MCF 10A (cell line): Measurements from ENCODE around the gene PDILT. TPM values are rescaled to one million over a fixed set of nuclear protein-coding genes. Genes with fewer than 3 reads are reported as not detected.

Experiments used
- BruUV-seq: library from RNA; stranded (reverse); fragments of 400-500 nt; replicated peaks from 2 replicates; lab custom pipeline; 2021; lab: Mats Ljungman, UMichigan
- CTCF ChIA-PET: fragments of 300-600 bp; sonication (Branson Sonifier 250); formaldehyde crosslinking; extraction: SDS; loops from one replicate; lab custom pipeline; 2021; ENCODE audit warnings: antibody characterized with exemption, inconsistent platforms; lab: Yijun Ruan, JAX
- POLR2A ChIA-PET: fragments of 300-600, 350-650 bp; sonication (Branson Sonifier 250); formaldehyde crosslinking; extraction: SDS; loops from one replicate; lab custom pipeline; 2020; ENCODE audit warnings: antibody characterized with exemption, inconsistent platforms; lab: Yijun Ruan, JAX
- DNase-seq: peaks from one replicate; pipeline ENCODE4 v3.0.0-alpha.2; 2018; ENCODE audit not compliant: unreplicated experiment
- H3K27ac Mint-ChIP-seq: one replicate; pipeline ENCODE4 v1.8.0; 2022; ENCODE audit warnings: mild to moderate bottlenecking, low read depth, mixed read lengths; ENCODE audit not compliant: unreplicated experiment
- H3K27me3 Mint-ChIP-seq: one replicate; pipeline ENCODE4 v1.8.0; 2022; ENCODE audit warnings: mixed read lengths; ENCODE audit not compliant: insufficient read depth, unreplicated experiment
- H3K36me3 Mint-ChIP-seq: one replicate; pipeline ENCODE4 v1.8.0; 2022; ENCODE audit warnings: mild to moderate bottlenecking, moderate library complexity, mixed read lengths; ENCODE audit not compliant: insufficient read depth, unreplicated experiment
- H3K4me1 Mint-ChIP-seq: one replicate; pipeline ENCODE4 v1.8.0; 2022; ENCODE audit warnings: mixed read lengths; ENCODE audit not compliant: insufficient read depth, unreplicated experiment
- H3K4me3 Mint-ChIP-seq: one replicate; pipeline ENCODE4 v1.8.0; 2022; ENCODE audit warnings: mild to moderate bottlenecking, moderate library complexity, mixed read lengths; ENCODE audit not compliant: unreplicated experiment
- H3K9me3 Mint-ChIP-seq: one replicate; pipeline ENCODE4 v1.8.0; 2022; ENCODE audit warnings: mixed read lengths; ENCODE audit not compliant: unreplicated experiment
- CTCF ChIP-seq: fragments of 200-600 bp; IDR thresholded peaks from one replicate; pipeline ENCODE4 v1.8.0; 2022; ENCODE audit warnings: antibody characterized with exemption, mild to moderate bottlenecking; ENCODE audit not compliant: unreplicated experiment
- intact Hi-C: fragments of 100-400 bp; cut with micrococcal nuclease; formaldehyde crosslinking; loops from 2 replicates; pipeline ENCODE4 v1.14.1; 2022
- total RNA-seq: library from RNA; stranded (reverse); gene quantifications from 2 replicates; pipeline ENCODE4 v1.2.3, GENCODE V29; 2022

The PDILT gene
- total RNA-seq, 1 experiment from 2014 or later: not detected

- ChIA-PET POLR2A (no interaction called here), CTCF (interaction anchor here (1.0 kb wide), 1 partner anchor 16 kb away, joined by 3 read pairs; no protein-coding TSS in a partner anchor)
- H3K9me3 Mint-ChIP-seq: peaks cover 7% of the 10 kb centered on the region
- no peak overlapping the region for H3K4me3 Mint-ChIP-seq
- intact Hi-C loops: no loop called here
- H3K27me3 Mint-ChIP-seq: peaks cover 6% of the 10 kb centered on the region
- BruUV-seq: no TSS peak
- no peaks in the 10 kb centered on the region for H3K36me3 Mint-ChIP-seq
- no peak overlapping the region for H3K27ac Mint-ChIP-seq
- no peaks in the 10 kb centered on the region for H3K4me1 Mint-ChIP-seq
- TF ChIP-seq CTCF: no peak
- DNase-seq: no peak
These were observed 87.4 kb downstream of the PDILT start for GRCh38 chr16:20317117-20317516.

GRCh38 chr16:20316715-20317114 is 87.8 kb downstream of the PDILT start:
- peaks cover 6% of the 10 kb centered on the region for H3K27me3 Mint-ChIP-seq
- H3K36me3 Mint-ChIP-seq: no peaks in the 10 kb centered on the region
- no peak for DNase-seq
- H3K4me1 Mint-ChIP-seq: no peaks in the 10 kb centered on the region
- H3K27ac Mint-ChIP-seq: no peak overlapping the region
- intact Hi-C loops: no loop called here
- POLR2A ChIA-PET: no interaction called here
- BruUV-seq: no TSS peak
- no peak for TF ChIP-seq CTCF
- H3K4me3 Mint-ChIP-seq: no peak overlapping the region
- H3K9me3 Mint-ChIP-seq: peaks cover 7% of the 10 kb centered on the region
- CTCF ChIA-PET: no interaction called here

DNA sequence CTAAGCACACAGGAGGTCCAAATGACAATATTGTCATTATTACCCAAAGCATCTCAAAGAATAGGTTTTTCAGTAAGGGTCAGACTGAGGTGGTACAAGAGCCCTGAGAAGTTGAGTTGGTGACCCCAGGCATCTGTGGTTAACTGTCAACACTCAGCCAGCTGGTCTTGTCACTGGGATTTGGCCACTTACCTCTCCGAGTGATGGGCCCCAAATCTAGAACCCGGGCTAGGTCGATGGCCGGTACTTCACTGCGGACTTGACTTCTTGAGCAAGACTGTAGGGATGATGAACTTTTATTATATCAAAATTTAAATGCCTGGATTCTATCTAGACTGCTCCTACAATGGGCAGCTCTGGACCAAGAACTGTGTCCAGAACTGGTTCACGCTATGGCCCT is 88.8 kb downstream of the PDILT start:
- peaks cover 7% of the 10 kb centered on the region for H3K9me3 Mint-ChIP-seq
- intact Hi-C loops: no loop called here
- ChIA-PET POLR2A (no interaction called here), CTCF (no interaction called here)
- no peak overlapping the region for H3K27ac Mint-ChIP-seq
- TF ChIP-seq CTCF: no peak
- H3K36me3 Mint-ChIP-seq: no peaks in the 10 kb centered on the region
- DNase-seq: no peak
- H3K27me3 Mint-ChIP-seq: peaks cover 6% of the 10 kb centered on the region
- H3K4me3 Mint-ChIP-seq: no peak overlapping the region
- no TSS peak for BruUV-seq
- no peaks in the 10 kb centered on the region for H3K4me1 Mint-ChIP-seq

DNA sequence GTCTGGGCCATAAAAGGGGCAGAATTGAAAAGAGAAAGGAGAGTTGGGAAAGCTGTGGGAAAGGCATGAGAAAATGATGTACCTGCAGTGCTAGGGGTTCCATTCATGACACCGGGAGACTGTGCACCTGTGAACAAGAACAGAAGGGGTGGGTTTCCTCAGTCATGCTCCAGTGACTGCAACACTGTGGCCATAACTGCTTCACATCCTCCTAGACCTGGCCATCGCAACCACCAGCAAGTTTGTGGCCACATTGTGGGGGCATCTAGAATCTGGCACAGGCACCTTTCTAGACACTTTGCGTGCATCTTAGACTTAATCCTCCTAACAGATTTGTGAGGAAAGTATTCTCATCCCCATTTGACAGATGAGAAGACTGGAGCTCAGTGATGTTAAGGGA is 90.0 kb downstream of the PDILT start:
- ChIA-PET POLR2A (no interaction called here), CTCF (interaction anchor here (0.6 to 1.1 kb wide), 2 partner anchors 407 to 589 kb away, joined by 4 read pairs; no protein-coding TSS in a partner anchor)
- H3K36me3 Mint-ChIP-seq: no peaks in the 10 kb centered on the region
- H3K9me3 Mint-ChIP-seq: peaks cover 7% of the 10 kb centered on the region
- H3K27me3 Mint-ChIP-seq: peaks cover 6% of the 10 kb centered on the region
- H3K4me1 Mint-ChIP-seq: no peaks in the 10 kb centered on the region
- intact Hi-C loops: no loop called here
- no TSS peak for BruUV-seq
- no peak overlapping the region for H3K27ac Mint-ChIP-seq
- no peak overlapping the region for H3K4me3 Mint-ChIP-seq
- no peak for DNase-seq
- TF ChIP-seq CTCF: no peak
